Thyroid gland (tissue), 4 donors: ENCODE data around the gene FAT4. TPM values are rescaled to one million over a fixed set of nuclear protein-coding genes. Genes with fewer than 3 reads are reported as not detected.

ENCODE experiments used
- DNase-seq, 2 donors: peaks; one replicate each; pipeline ENCODE4 v3.0.0-alpha.2; 2019
- H3K27ac ChIP-seq, 3 donors: fragments of 200-600 bp; sonication (generic); 1 replicate in 2 of 3; 2 replicates in 1 of 3; pipeline ENCODE4 v1.5.1; 2016 to 2019; ENCODE audit warnings: mild to moderate bottlenecking in 1 of 3, moderate library complexity in 1 of 3
- H3K27me3 ChIP-seq: fragments of 200-600 bp; sonication (generic); one replicate; pipeline ENCODE4 v1.5.1; 2019
- H3K36me3 ChIP-seq, 2 donors: fragments of 200-600 bp; sonication (generic); one replicate each; pipeline ENCODE4 v1.5.1; 2016 to 2019
- H3K4me1 ChIP-seq, 2 donors: fragments of 200-600 bp; sonication (generic); one replicate each; pipeline ENCODE4 v1.5.1; 2017 to 2019
- H3K4me3 ChIP-seq, 3 donors: fragments of 200-600 bp; sonication (generic); replicated peaks in 1 of 3; 1 replicate in 2 of 3; 2 replicates in 1 of 3; pipeline ENCODE4 v1.5.1; 2016; ENCODE audit warnings: mild to moderate bottlenecking in 1 of 3
- H3K9me3 ChIP-seq: fragments of 200-600 bp; sonication (generic); one replicate; pipeline ENCODE4 v1.5.1; 2017
- CTCF ChIP-seq, 6 experiments: fragments of 200-600 bp in 3 of 6; fragments of 450-650 bp in 3 of 6; sonication (generic) in 3 of 6; IDR thresholded peaks; one replicate each; pipeline ENCODE4 v1.5.1; 2016 to 2019; ENCODE audit warnings: antibody characterized with exemption in 6 of 6, mild to moderate bottlenecking in 2 of 6, inconsistent platforms in 1 of 6, moderate library complexity in 1 of 6
- POLR2A ChIP-seq, 2 donors: fragments of 450-650 bp; IDR thresholded peaks; one replicate each; pipeline ENCODE4 v1.6.1; 2017; ENCODE audit warnings: antibody characterized with exemption in 2 of 2, mild to moderate bottlenecking in 2 of 2, moderate library complexity in 1 of 2
- WGBS, 2 donors: methylation state at CpG; one replicate each; pipeline ENCODE4 v1.1.5; 2017; 5-methylcytosine and 5-hydroxymethylcytosine counted together
- intact Hi-C: fragments of 100-400 bp; cut with DNase I; formaldehyde crosslinking; loops from one replicate; pipeline ENCODE4 v1.15.1; 2023
- total RNA-seq, 4 donors: library from RNA; depleted of rRNA; stranded (reverse); fragments of >200 nt; gene quantifications; one replicate each; pipeline ENCODE4 v1.2.3, GENCODE V29; 2016

FAT4 gene
- total RNA-seq, 4 donors from 2014 or later = 29.3 to 49.8 (median 40.2) TPM

GRCh38 chr4:125355791-125356190 lies 41.0 kb downstream of the FAT4 start:
- Histone ChIP-seq H3K27me3 (no peaks in the 10 kb centered on the region), H3K36me3 (no peaks in the 10 kb centered on the region), H3K27ac (no peak overlapping the region), H3K9me3 (no peaks in the 10 kb centered on the region), H3K4me3 (no peak overlapping the region), H3K4me1 (no peaks in the 10 kb centered on the region)
- no peak for DNase-seq
- WGBS, 2 donors = 68 to 79% methylated on average over 2 of the region's 2 CpGs
- intact Hi-C loops = no loop called here
- no peak for TF ChIP-seq POLR2A (IDR thresholded peaks at IDR 0.05)
- no peak for TF ChIP-seq CTCF (IDR thresholded peaks at IDR 0.05)

- no peak overlapping the region for H3K27ac ChIP-seq
- 76% methylated on average over 4 of the region's 4 CpGs for WGBS, 2 donors
- no peak for DNase-seq
- TF ChIP-seq POLR2A (IDR thresholded peaks at IDR 0.05) (no peak), CTCF (IDR thresholded peaks at IDR 0.05) (no peak)
- H3K4me3 ChIP-seq = no peak overlapping the region
- H3K27me3 ChIP-seq = no peaks in the 10 kb centered on the region
- no peaks in the 10 kb centered on the region for H3K36me3 ChIP-seq
- no peaks in the 10 kb centered on the region for H3K4me1 ChIP-seq
- no peaks in the 10 kb centered on the region for H3K9me3 ChIP-seq
- intact Hi-C loops = no loop called here
These were observed 42.9 kb downstream of the FAT4 start for GRCh38 chr4:125357675-125358074.

GRCh38 chr4:125358453-125358852 lies 43.7 kb downstream of the FAT4 start:
- WGBS, 2 donors = 95% methylated on average over 6 of the region's 6 CpGs
- Histone ChIP-seq H3K4me3 (no peak overlapping the region), H3K36me3 (no peaks in the 10 kb centered on the region), H3K27me3 (no peaks in the 10 kb centered on the region), H3K4me1 (no peaks in the 10 kb centered on the region), H3K27ac (no peak overlapping the region), H3K9me3 (no peaks in the 10 kb centered on the region)
- DNase-seq = no peak
- intact Hi-C loops = no loop called here
- TF ChIP-seq CTCF (IDR thresholded peaks at IDR 0.05) (no peak), POLR2A (IDR thresholded peaks at IDR 0.05) (no peak)

GRCh38 chr4:125359363-125359762 lies 44.6 kb downstream of the FAT4 start:
- 84% methylated on average over 3 of the region's 3 CpGs for WGBS, 2 donors
- no peaks in the 10 kb centered on the region for H3K36me3 ChIP-seq
- no peaks in the 10 kb centered on the region for H3K27me3 ChIP-seq
- intact Hi-C loops = no loop called here
- no peaks in the 10 kb centered on the region for H3K9me3 ChIP-seq
- no peak overlapping the region for H3K4me3 ChIP-seq
- DNase-seq = no peak
- H3K27ac ChIP-seq = no peak overlapping the region
- no peaks in the 10 kb centered on the region for H3K4me1 ChIP-seq
- TF ChIP-seq CTCF (IDR thresholded peaks at IDR 0.05) (no peak), POLR2A (IDR thresholded peaks at IDR 0.05) (no peak)

GRCh38 chr4:125359960-125360634 lies 45.3 kb downstream of the FAT4 start:
- H3K4me3 ChIP-seq = no peak overlapping the region
- no peak for TF ChIP-seq POLR2A (IDR thresholded peaks at IDR 0.05)
- TF ChIP-seq CTCF (IDR thresholded peaks at IDR 0.05) = no peak
- H3K36me3 ChIP-seq = no peaks in the 10 kb centered on the region
- H3K27ac ChIP-seq = no peak overlapping the region
- H3K4me1 ChIP-seq = no peaks in the 10 kb centered on the region
- intact Hi-C loops = no loop called here
- no peaks in the 10 kb centered on the region for H3K27me3 ChIP-seq
- H3K9me3 ChIP-seq = no peaks in the 10 kb centered on the region
- WGBS, 2 donors = 74 to 80% methylated on average over 8 of the region's 8 CpGs
- DNase-seq = no peak
